Measurements from ENCODE around the gene TBC1D9B. TPM values are rescaled to one million over a fixed set of nuclear protein-coding genes. Genes with fewer than 3 reads are reported as not detected.

Gene TBC1D9B
- total RNA-seq, 1 experiment from 2014 or later, result 70.9 TPM

GRCh38 chr5:179955630-179956029 is 47.9 kb upstream of the TBC1D9B start:
- POLR2A ChIA-PET, result no interaction called here

More at GRCh38 chr5:179955630-179956029, 47.9 kb upstream of the TBC1D9B start:
- Mint-ChIP-seq H3K27ac (no peak overlapping the region), H3K36me3 (peaks cover 17% of the 10 kb centered on the region), H3K27me3 (ENCODE audit: low read depth) (no peaks in the 10 kb centered on the region), H3K9me3 (peaks cover 7% of the 10 kb centered on the region; the same call in 1 of the 2 replicates), H3K4me3 (no peak overlapping the region), H3K4me1 (no peaks in the 10 kb centered on the region)
- CTCF ChIA-PET, result interaction anchor here (1.0 to 1.8 kb wide), 2 partner anchors 19 to 135 kb away, joined by 3 read pairs; no protein-coding TSS in a partner anchor
- no peak for DNase-seq (ENCODE audit: low spot score)
- no peak for TF ChIP-seq ELF4 (CRISPR knock-in tag; IDR thresholded peaks at IDR 0.05; ENCODE audit: low read depth)
- no peak for TF ChIP-seq SMAD4 (CRISPR knock-in tag; IDR thresholded peaks at IDR 0.05)
- TF ChIP-seq ZNF219 (CRISPR knock-in tag; IDR thresholded peaks at IDR 0.05; ENCODE audit: borderline replicate concordance), result no peak
- TF ChIP-seq ARID4B (CRISPR knock-in tag; IDR thresholded peaks at IDR 0.05; ENCODE audit: borderline replicate concordance), result no peak
- TF ChIP-seq ZNF512 (CRISPR knock-in tag; IDR thresholded peaks at IDR 0.05; ENCODE audit: borderline replicate concordance), result no peak
- TF ChIP-seq MXD4 (CRISPR knock-in tag; IDR thresholded peaks at IDR 0.05; ENCODE audit: borderline replicate concordance), result no peak
- TF ChIP-seq ERG (CRISPR knock-in tag; IDR thresholded peaks at IDR 0.05), result no peak
- no peak for TF ChIP-seq STAT6 (CRISPR knock-in tag; conservative IDR thresholded peaks at IDR 0.05; ENCODE audit: low read depth)
- TF ChIP-seq FOXP1 (CRISPR knock-in tag; IDR thresholded peaks at IDR 0.05; ENCODE audit: borderline replicate concordance), result no peak
- no peak for TF ChIP-seq ZNF671 (CRISPR knock-in tag; IDR thresholded peaks at IDR 0.05)
- no peak for TF ChIP-seq JAZF1 (CRISPR knock-in tag; IDR thresholded peaks at IDR 0.05)
- TF ChIP-seq ZNF532 (CRISPR knock-in tag; IDR thresholded peaks at IDR 0.05; ENCODE audit: borderline replicate concordance), result no peak
- ATAC-seq, result no peak
